ENCODE data around the gene APMAP.

The APMAP gene

GRCh38 chr20:24992487-24993205 is at the start of gene APMAP:
Gene APMAP, minus strand, starts transcription at chr20:24992751. Its CDS starts 63 bp downstream, at chr20:24992688.
- Mint-ChIP-seq H3K9me3 (no peaks in the 10 kb centered on the region), H3K4me3 (peak within 1 kb of the TSS; percentile 98), H3K27me3 (no peaks in the 10 kb centered on the region), H3K27ac (peak within 1 kb of the TSS; percentile 98), H3K36me3 (peaks cover 5% of the 10 kb centered on the region), H3K4me1 (peaks cover 58% of the 10 kb centered on the region)
- peak; percentile 99 for ATAC-seq

GRCh38 chr20:25041813-25042530 is 49.4 kb upstream of the APMAP start:
- H3K27me3 Mint-ChIP-seq: no peaks in the 10 kb centered on the region
- no peak for ATAC-seq
- no peaks in the 10 kb centered on the region for H3K9me3 Mint-ChIP-seq
- H3K4me3 Mint-ChIP-seq: no peak overlapping the region
- H3K4me1 Mint-ChIP-seq: peaks cover 59% of the 10 kb centered on the region
- H3K36me3 Mint-ChIP-seq: no peaks in the 10 kb centered on the region
- peak overlapping the region; percentile 93 for H3K27ac Mint-ChIP-seq

GRCh38 chr20:25040438-25040831 is 47.9 kb upstream of the APMAP start:
- Mint-ChIP-seq H3K4me1 (peaks cover 69% of the 10 kb centered on the region), H3K9me3 (no peaks in the 10 kb centered on the region), H3K4me3 (no peak overlapping the region), H3K27me3 (no peaks in the 10 kb centered on the region), H3K36me3 (no peaks in the 10 kb centered on the region), H3K27ac (peak overlapping the region; percentile 22)
- no peak for ATAC-seq

- Mint-ChIP-seq H3K27me3 (no peaks in the 10 kb centered on the region), H3K4me3 (no peak overlapping the region), H3K27ac (peak overlapping the region; percentile 22), H3K4me1 (peaks cover 68% of the 10 kb centered on the region), H3K9me3 (no peaks in the 10 kb centered on the region), H3K36me3 (no peaks in the 10 kb centered on the region)
- ATAC-seq: no peak
These were observed 47.3 kb upstream of the APMAP start for GRCh38 chr20:25039697-25040437.

- Mint-ChIP-seq H3K27ac (peak overlapping the region; percentile 93), H3K9me3 (no peaks in the 10 kb centered on the region), H3K27me3 (no peaks in the 10 kb centered on the region), H3K4me1 (peaks cover 62% of the 10 kb centered on the region), H3K4me3 (no peak overlapping the region), H3K36me3 (no peaks in the 10 kb centered on the region)
- ATAC-seq: no peak
These were observed 46.1 kb upstream of the APMAP start for GRCh38 chr20:25038591-25039015.

- H3K4me1 Mint-ChIP-seq: peaks cover 60% of the 10 kb centered on the region
- H3K27ac Mint-ChIP-seq: peak overlapping the region; percentile 93
- no peak for ATAC-seq
- H3K9me3 Mint-ChIP-seq: no peaks in the 10 kb centered on the region
- H3K36me3 Mint-ChIP-seq: no peaks in the 10 kb centered on the region
- H3K4me3 Mint-ChIP-seq: no peak overlapping the region
- H3K27me3 Mint-ChIP-seq: no peaks in the 10 kb centered on the region
These were observed 45.5 kb upstream of the APMAP start for GRCh38 chr20:25038103-25038410.

GRCh38 chr20:25037288-25038102 is 44.9 kb upstream of the APMAP start:
- H3K9me3 Mint-ChIP-seq: no peaks in the 10 kb centered on the region
- no peaks in the 10 kb centered on the region for H3K36me3 Mint-ChIP-seq
- peak; percentile 60 for ATAC-seq
- H3K4me1 Mint-ChIP-seq: peaks cover 55% of the 10 kb centered on the region
- H3K27me3 Mint-ChIP-seq: no peaks in the 10 kb centered on the region
- no peak overlapping the region for H3K4me3 Mint-ChIP-seq
- H3K27ac Mint-ChIP-seq: peak overlapping the region; percentile 93

GRCh38 chr20:25036331-25036936 is 43.9 kb upstream of the APMAP start:
- no peaks in the 10 kb centered on the region for H3K9me3 Mint-ChIP-seq
- no peaks in the 10 kb centered on the region for H3K27me3 Mint-ChIP-seq
- H3K36me3 Mint-ChIP-seq: no peaks in the 10 kb centered on the region
- peaks cover 52% of the 10 kb centered on the region for H3K4me1 Mint-ChIP-seq
- H3K4me3 Mint-ChIP-seq: peak overlapping the region; percentile 63
- no peak for ATAC-seq
- peak overlapping the region; percentile 93 for H3K27ac Mint-ChIP-seq

GRCh38 chr20:25035921-25036320 is 43.4 kb upstream of the APMAP start:
- Mint-ChIP-seq H3K9me3 (no peaks in the 10 kb centered on the region), H3K27ac (peak overlapping the region; percentile 93), H3K27me3 (no peaks in the 10 kb centered on the region), H3K4me3 (peak overlapping the region; percentile 63), H3K36me3 (peaks cover 1% of the 10 kb centered on the region), H3K4me1 (peaks cover 52% of the 10 kb centered on the region)
- no peak for ATAC-seq

GRCh38 chr20:25033924-25034300 is 41.4 kb upstream of the APMAP start:
- Mint-ChIP-seq H3K9me3 (no peaks in the 10 kb centered on the region), H3K4me1 (peaks cover 65% of the 10 kb centered on the region), H3K27me3 (no peaks in the 10 kb centered on the region), H3K36me3 (peaks cover 16% of the 10 kb centered on the region), H3K27ac (peak overlapping the region; percentile 3), H3K4me3 (no peak overlapping the region)
- no peak for ATAC-seq

GRCh38 chr20:25033265-25033923 is 40.8 kb upstream of the APMAP start:
- Mint-ChIP-seq H3K4me1 (peaks cover 64% of the 10 kb centered on the region), H3K4me3 (no peak overlapping the region), H3K9me3 (no peaks in the 10 kb centered on the region), H3K36me3 (peaks cover 16% of the 10 kb centered on the region), H3K27ac (peak overlapping the region; percentile 3), H3K27me3 (no peaks in the 10 kb centered on the region)
- ATAC-seq: no peak

GRCh38 chr20:25032478-25033264 is 40.1 kb upstream of the APMAP start:
- Mint-ChIP-seq H3K9me3 (no peaks in the 10 kb centered on the region), H3K36me3 (peaks cover 16% of the 10 kb centered on the region), H3K4me1 (peaks cover 58% of the 10 kb centered on the region), H3K27me3 (no peaks in the 10 kb centered on the region), H3K4me3 (no peak overlapping the region), H3K27ac (peak overlapping the region; percentile 3)
- ATAC-seq: no peak

- Mint-ChIP-seq H3K36me3 (peaks cover 22% of the 10 kb centered on the region), H3K9me3 (no peaks in the 10 kb centered on the region), H3K4me1 (peaks cover 58% of the 10 kb centered on the region), H3K27ac (no peak overlapping the region), H3K27me3 (no peaks in the 10 kb centered on the region), H3K4me3 (no peak overlapping the region)
- no peak for ATAC-seq
These were observed 39.5 kb upstream of the APMAP start for GRCh38 chr20:25032065-25032477.

Measured in stimulated activated memory B cell treated with anti-CD40 and anti-IgM and Interleukin-4, amounts not matched to agents 10 μg/mL and 1 μg/mL and 100 μg/mL, for 72 hours (primary cell).